HG03520 (cell line): ENCODE data around the gene NSL1.

Source experiments
- ATAC-seq: cut with Tn5 transposase; IDR thresholded peaks from one replicate; pipeline ENCODE4 v1.9.1; 2021; ENCODE audit warnings: mild to moderate bottlenecking, moderate library complexity; ENCODE audit not compliant: unreplicated experiment

Gene NSL1

GRCh38 chr1:212688341-212689047, 103.1 kb downstream of the NSL1 start:
- ATAC-seq = no peak

GRCh38 chr1:212687811-212688210, 103.8 kb downstream of the NSL1 start:
- no peak for ATAC-seq

- ATAC-seq = no peak
Observed at GRCh38 chr1:212686591-212686990, 105.0 kb downstream of the NSL1 start.

GRCh38 chr1:212686069-212686468, 105.5 kb downstream of the NSL1 start:
- no peak for ATAC-seq

- ATAC-seq = no peak
Observed at GRCh38 chr1:212685429-212685828, 106.1 kb downstream of the NSL1 start.

GRCh38 chr1:212684521-212685090, 107.0 kb downstream of the NSL1 start:
- no peak for ATAC-seq

GRCh38 chr1:212684076-212684475, 107.5 kb downstream of the NSL1 start:
- no peak for ATAC-seq

- peak; percentile 73 for ATAC-seq
Observed at GRCh38 chr1:212683357-212683722, 108.2 kb downstream of the NSL1 start.

GRCh38 chr1:212680680-212681389, 110.7 kb downstream of the NSL1 start:
- ATAC-seq = no peak

- ATAC-seq = peak; percentile 63
Observed at GRCh38 chr1:212678456-212679410, 112.8 kb downstream of the NSL1 start.

- no peak for ATAC-seq
Observed at GRCh38 chr1:212677573-212677972, 114.0 kb downstream of the NSL1 start.

- no peak for ATAC-seq
Observed at GRCh38 chr1:212677136-212677535, 114.4 kb downstream of the NSL1 start.
